SKM-1 treated with dmso at 0.1 percent for 144 hours (cell line): Measurements from ENCODE around the gene GRIPAP1.
A peak's percentile ranks its signal among the peaks of the same experiment; 100 is the strongest.
"Not testable (repeated sequence)": the region's sequence is repeated elsewhere in the genome, so short reads cannot be mapped to it uniquely, and the experiment has no call there.

Experiments used
- DNase-seq: peaks from one replicate; lab custom pipeline; 2025; ENCODE audit not compliant: unreplicated experiment; lab: John Stamatoyannopoulos, UW

The GRIPAP1 gene

DNA sequence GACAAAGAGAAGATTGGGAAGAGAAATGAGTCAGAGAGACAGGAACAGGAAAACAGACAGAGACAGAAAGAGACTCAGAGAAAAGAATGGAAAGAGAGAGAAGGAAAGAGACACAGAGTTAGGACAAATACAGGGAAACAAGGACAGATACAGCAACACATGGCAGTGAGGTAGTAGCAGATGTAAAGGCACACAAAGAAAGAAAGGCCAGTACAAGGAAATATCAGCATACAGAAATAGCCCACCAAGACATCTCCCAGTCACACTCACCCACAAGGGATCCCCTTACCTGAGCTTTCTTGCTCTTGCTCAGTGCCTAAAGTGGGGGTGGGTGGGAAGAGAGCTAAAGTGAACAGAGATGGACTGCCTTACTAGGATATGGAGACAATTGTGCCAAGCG lies 4.2 kb downstream of the GRIPAP1 start:
- no peak for DNase-seq

DNA sequence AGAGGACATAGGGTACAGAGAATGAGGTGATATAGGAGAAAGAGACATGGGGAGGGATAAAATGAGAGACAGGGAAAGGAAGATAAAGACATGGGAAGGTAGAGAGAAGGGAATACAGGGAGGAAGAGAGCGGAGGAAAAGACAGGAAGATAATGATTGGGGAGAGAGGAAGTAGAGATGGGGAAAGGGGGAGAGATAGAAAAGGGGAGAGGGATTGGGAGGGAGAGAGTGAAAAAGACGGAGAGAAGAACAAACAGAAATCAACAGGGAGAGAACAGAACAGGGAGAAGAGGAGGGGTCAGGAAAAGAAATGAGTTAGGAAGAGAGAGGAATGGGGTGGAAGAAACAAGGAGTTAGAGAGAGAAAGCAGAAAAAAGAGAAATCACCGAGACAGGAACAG lies 4.6 kb downstream of the GRIPAP1 start:
- DNase-seq, result no peak

DNA sequence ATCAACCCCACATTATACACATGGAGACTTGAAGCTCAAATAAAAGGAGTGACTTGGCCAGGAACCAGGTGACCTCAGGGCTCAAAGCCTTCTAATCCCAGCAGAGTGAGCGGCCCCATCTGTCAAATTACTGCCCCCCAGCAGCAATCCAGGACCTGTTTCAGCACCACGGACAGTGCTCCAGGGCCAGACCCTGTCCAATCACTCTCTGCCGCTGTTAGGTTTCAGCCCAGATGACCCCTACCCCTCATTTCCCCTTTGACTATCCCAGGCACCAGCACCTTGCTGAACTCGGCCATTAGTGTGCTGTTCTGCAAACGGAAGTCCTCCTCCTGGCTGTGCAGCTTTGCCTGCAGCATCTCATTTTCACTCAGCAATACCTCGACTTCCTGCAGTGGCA lies 5.1 kb downstream of the GRIPAP1 start:
- no peak for DNase-seq

DNA sequence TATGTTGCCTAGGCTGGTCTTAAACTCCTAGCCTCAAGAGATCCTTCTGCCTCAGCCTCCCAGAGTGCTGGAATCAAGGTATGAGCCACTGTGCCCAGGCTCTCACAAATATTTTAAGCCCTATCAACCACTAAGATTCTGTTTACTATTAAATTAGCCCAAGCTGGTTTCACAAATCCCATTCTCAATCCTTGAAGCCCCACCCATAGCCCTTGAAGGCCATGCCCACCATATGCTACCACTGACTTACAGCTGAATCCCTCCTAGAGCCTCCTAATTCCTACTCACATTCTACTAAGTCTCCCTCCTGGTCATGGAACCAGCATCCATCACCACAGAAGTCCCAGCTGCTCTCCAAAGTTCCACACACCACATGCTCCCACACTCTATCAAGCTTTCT lies 9.7 kb downstream of the GRIPAP1 start:
- no peak for DNase-seq

DNA sequence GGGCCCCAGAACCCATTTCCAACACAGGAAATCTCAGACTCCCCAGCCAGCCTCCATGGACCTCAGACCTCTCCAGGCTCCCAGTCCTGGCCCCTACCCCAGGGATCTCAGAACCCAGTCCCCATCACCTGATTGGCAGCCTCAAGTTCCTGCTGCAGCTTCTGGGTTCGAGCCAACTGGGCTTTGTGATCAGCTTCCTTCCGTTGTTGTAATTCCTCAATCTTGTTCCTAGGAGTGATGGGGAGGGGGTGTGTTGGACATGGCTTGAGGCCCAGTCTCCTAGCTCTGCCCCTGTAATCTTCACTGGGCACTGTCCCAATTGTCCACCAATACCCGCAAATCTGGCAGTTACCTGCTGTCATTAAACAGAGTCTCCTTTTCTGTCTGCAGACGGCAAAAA lies 12.6 kb downstream of the GRIPAP1 start:
- DNase-seq, result no peak

DNA sequence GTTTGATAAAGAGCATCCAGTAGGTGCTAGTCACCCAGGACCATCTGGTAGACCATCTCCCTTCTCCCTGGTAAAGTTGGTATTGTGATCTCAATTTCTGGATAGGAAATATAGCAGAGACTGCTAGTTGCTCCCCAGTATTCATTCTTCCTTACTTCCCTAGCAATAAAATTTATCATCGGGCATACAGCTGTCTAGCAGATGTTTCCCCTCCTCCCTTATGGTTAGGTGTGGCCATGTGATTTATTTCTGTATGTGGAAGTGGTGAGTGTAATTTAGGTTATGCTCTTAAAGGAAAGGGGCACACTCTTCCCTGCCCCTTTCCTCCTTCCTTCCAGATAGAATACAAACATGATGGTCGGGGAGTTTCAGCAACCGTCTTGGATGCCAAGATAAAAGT lies 18.2 kb downstream of the GRIPAP1 start:
- no peak for DNase-seq

DNA sequence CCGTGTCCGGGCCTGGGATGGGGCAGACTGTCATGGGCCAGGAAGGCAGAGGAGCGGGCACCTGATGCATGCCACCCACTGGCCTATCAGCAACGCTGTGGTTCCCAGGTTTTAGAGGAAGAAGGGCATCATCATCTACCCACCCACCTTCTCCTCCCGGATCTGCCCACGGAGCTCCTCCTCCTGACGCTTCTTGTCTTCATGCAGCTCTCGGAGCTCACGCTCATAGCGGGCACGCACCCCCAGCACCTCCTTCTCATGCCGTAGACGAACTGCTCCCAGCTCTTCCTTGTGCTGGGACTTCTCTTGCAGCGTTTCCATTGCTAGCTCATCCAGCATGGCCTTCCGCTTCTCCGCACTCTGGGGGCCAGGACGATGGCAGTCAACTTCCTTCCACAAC lies 19.0 kb downstream of the GRIPAP1 start:
- no peak for DNase-seq

DNA sequence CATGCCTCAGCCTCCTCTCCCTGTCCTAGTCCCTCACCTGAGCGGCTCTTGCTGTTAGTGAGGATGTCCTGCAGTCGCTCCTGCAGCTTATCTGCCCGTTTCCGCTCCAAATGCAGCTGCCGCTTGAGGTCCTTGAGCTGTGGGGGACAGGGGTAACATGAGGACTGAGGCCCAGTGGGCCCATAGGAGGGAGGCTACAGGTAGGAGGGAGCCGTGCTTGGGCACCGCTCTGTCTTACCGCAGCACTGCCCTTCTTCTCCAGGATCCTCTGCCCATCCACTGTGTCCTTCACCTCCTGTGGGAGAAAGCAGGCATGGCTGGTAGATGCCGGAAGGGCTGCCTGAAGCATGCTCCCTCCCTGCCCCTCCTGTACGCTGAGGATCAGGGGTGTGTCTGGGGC lies 20.9 kb downstream of the GRIPAP1 start:
- no peak for DNase-seq

DNA sequence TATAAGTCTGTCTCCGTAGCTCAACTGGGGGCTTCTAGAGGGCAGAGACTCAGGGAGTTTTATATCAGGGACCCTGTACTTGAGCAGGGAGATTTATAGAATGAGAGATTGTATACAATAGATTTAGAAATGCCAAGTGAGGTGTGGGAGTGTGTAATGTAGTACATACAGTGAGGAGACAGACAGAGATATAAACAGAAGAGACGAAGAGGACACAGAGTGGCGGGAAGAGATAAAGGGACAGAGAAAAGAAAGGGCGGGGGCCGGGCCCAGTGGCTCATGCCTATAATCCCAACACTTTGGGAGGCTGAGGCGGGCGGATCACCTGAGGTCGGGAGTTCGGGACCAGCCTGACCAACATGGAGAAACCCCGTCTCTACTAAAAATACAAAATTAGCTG lies 21.7 kb downstream of the GRIPAP1 start:
- DNase-seq, result not testable (repeated sequence)

DNA sequence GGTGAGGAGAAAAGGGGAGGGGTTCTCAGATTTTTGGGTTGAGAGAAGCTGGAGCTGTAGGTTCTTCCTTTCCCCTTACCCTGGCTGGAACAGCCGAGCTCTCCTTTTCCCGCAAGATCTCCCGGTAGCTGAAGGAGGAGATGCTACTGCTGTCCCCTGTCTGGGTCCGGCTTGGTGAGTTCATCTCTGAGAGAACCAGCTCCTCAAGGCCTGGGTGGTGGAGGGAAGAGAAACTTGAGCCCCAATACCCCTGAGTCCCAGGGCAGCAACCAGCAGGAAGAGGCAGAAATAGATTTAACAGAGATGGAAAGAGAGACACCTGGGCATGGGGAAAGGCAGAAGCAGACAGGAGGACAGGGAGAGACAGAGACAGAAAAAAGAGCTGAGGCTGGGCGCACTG lies 23.8 kb downstream of the GRIPAP1 start:
- DNase-seq, result no peak

DNA sequence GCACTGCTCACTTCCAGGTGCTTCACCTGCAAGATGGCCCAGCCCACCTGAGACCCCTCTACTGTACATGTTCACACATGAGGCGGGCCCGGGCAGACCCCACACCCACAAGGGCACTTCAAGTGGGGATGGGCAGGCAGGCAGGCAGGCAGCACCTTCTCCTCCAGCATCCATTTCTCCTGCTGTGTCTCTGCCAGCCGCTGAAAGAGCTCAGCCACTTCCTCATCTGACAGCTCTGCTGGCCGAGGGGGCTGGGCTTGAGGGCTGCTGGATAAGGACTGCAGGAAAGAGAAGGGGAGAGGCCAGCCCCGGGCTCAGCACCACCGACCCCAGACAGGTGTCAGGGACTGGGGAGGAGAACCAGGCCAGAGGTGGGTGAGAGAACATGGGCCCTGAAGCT lies 26.0 kb downstream of the GRIPAP1 start:
- peak; percentile 0 for DNase-seq

DNA sequence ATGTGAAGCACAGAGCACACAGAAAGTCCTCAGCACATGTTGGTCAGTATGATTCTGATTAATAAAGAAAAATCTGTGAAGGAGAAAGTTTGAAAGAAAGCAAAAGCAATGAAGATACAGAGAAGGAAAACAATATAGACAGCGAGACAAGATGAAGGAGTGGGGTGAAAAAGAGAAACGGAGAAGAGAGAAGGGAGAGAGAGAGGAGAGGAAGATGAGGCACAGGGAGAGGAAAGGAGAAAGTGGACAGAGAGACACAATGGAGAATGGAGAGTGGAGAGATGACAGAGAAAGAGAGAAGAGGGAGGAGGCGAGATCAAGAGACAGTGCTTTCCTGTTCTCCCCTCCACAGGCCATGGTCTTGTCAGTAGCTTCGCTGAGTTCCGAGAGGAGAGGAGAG lies 26.5 kb downstream of the GRIPAP1 start:
- no peak for DNase-seq

DNA sequence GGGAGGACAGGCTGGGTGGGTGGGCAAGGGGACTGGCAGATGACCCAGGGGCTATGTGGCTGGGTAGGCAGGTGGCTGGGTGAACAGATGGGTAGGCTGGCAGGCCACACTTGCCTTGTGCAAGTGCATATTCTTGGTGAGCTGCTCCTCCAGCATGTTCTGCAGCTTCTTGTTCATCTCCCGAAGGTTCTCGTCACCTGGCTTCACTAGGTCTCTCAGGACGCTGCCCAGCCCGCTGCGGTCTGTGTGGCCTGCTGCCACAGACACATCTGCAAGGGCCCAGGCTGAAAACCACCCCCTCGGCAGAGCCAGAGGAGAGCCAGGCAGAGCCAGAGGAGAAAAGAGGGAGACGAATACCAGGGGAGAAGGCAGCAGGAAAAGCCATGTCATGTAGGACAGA lies 27.0 kb downstream of the GRIPAP1 start:
- no peak for DNase-seq

DNA sequence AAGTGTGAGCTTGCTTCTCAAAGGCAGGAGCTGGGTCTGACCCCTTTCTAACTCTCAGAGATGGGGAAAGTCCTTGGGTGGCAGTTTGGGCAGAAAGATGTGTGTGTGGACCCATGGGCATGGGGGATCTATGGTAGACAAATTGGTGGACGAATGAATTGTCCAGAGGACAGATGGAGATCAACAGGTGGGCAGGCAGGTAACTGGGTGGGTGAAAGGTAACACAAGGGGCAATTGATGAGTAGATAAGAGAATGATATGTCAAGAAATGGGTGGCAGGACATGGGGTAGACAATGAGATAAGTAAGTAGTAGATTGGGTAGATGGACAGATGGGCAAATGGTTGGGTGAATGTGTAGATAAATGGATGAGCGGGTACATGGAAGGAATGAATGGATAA lies 27.5 kb downstream of the GRIPAP1 start:
- no peak for DNase-seq

DNA sequence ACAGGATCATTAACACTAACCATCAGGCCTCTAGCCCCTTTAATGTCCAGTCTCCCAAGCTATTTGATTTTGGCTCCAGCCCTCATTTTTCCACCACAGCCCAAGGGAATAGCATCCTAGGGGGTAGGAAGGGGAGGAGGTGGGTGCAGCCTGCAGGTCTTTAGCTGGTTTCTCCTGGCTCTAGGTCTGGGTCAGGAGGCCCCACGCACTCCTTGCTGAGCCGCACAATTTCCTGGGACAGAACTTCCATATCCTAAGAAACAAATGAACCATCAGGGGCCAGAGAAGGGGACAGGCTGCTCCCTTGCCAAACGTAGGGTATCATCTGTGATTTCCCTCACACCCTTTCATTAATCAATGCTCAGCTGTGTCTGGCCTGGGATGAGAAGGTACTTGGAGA lies 28.0 kb downstream of the GRIPAP1 start:
- DNase-seq, result no peak

DNA sequence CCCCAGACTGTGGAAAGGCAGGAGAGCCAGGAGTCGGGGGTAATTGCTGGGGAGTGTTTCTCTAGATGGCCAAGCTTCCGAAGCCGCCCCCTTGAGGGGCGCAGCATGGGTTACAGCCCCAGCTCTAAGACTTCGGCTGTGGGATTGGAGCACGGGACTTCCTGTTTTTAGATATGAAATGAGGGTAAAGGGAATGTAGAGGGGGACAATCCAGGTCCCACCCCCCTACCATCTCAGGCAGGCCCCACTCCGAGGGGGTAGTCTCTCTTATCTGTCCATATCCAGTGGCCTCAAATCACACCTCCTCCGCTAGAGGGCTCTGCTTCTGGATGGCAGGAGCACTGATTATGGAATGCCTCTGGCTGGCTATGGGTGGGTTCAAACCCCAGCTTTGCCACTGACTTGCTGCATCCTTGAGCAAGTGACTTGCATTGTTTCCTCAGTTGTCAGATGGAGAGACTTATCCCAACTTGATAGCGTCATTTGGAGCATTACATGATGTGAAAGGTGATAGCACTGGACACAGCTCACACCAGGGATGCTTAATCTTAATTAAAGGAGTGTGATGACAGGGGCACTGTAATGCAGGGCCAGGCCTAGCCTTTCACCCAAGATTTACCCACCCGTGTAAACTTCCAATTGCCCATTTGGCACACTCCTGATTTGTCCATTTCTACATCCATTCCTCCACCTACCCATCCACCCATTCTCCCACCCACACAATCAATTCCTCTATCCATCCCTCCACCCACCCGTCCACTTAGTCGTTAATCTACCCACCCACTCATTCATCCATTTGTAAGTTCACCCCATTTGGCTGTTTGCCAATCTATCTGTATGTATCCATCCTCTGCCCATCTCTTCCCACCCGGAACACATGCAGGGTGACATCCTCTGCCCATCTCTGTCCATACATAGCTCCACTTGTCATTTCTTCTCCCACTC lies 29.6 kb downstream of the GRIPAP1 start:
- peak; percentile 1 for DNase-seq

DNA sequence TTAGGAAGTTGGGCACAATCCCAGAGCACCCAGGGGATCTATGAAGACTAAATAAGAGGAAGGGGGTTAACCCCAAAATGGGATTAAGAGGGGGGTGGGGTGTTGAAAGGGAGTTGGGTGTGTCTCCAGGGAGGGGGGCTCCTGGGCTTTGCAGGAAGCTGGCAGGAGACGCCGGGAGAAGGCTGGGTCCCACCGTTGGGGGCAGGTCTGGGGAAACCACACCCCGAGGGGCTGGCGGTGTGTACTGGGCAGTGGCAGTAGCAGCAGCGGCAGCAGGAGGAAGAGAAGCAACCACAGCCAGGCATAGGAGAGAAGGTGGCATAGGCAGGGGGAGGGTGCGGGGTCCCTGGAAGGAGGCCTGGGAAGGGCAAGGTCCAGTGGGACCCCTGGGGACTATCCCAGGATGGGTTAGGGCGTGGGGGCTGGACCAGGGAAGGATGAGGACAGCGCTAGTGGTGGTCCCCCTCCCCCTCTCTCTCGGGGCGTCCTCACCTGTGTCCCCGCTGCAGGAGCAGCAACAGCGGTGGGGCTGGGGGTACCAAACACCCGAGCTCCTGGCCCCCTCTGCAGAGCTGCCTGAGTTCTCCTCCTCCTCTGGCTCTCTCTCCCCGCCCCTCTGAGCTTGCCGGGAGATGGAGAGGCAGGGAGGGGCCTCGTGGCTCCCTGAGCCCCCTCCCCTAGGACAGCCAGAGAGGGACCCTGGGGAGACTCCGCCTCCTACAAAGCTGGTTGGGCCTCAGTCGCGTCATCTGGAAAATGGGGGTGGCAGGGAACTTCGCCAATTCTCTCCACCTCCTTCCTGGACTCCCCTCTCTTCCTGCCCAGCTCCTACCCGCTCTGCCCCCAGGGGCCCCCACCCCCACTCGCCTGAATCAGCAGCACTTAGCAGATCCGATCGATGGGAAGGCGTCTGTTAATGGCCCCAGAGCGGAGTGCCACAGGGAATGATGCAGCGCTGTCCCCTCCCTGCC lies 30.5 kb downstream of the GRIPAP1 start, which contains the start of gene KCND1:
Gene KCND1 (minus strand): TSS at position 596 of the 971 bp plus-strand sequence. CDS start 1,573 bp downstream, outside the sequence.
- DNase-seq, result no peak

DNA sequence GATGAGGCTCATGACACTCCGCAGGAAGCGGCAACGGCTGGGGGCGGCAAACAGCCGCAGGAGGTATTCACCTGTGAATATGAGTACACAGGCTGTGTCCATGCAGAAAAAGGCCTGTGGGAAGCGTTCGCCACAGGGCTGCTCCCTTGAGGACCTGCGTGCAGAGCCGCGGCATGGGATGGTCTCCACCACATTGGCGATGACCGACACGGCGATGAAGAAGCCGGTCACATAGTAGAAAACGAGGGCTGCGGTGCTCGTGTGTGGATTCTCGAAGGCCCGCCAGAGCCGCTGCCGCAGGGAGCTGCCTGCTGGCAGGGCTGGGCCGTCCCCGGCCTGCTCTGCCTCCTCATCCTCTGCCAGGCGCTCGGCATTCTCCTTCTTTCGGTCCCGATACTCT lies 32.6 kb downstream of the GRIPAP1 start:
- no peak for DNase-seq

DNA sequence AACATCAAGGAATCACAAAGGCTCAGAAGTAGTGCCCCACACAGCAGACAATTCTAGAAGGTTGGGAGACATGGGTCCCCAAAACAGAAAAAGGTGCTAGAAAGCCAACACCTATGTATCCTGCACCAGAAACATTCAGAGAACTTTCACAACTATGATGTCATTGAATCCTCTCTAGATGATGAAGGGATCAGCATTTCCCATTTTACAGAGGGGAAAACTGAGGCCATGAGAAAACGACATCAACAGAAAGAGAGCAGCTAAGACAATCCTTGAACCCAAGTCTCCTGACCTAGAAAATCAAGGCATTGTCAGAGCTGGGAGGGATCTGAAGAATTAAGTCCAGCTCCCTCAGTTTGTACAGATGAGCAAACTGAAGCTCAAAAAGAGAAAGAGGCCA lies 33.7 kb downstream of the GRIPAP1 start:
- no peak for DNase-seq

DNA sequence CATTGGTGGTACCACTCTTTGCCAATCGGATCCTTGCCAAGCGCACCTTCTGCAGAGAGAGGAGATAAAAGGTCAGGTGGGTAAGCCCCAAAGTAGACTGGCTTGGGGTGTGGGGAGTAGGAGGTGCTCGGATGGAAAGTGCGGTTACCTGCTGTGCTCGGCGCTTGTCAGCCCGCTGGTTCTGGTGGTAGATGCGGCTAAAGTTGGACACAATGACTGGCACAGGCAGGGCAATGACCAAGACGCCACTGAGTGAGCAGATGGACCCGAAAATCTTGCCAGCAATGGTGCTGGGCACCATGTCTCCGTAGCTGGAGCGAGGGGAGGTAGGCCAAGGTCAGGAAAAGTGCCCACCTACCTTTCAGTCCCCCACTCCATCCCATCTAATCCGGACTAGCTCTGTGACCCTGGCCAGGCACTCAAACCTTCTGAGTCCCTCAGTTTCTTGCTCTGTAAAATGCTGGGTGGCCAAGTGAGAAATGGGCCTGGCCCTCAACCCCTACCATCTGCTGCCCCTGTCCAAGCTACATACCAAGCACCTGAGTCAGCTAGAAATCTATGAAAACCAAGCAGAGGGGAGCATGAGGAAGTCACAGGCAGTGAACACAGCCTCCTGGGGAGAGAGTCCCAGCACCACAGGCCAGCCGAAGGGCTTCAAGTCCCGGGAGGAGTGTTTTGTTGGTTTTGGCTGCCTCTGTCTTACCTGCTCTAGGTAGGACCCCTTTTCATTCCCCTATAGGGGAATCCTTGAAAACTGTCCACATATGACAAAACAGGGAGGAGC lies 35.1 kb downstream of the GRIPAP1 start:
- no peak for DNase-seq

DNA sequence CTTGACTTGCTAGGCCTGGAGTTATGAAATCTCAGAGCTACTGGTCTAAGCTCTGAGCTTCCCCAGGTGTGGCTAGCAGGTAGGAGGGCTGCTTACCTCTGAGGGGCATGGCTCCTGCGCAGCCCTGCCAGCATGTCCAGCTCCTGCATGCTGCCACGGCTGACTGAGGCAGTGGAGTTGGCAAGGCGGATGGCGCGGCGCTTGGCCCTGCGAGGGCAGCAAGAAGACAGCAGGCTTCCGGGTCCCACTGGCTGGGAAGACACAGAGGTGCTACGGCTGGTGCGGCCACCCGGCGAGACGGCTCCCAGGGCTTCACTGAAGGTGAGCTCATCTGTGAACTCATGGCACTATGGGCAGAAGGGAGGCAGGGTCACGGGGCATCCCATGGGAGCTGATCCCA lies 36.1 kb downstream of the GRIPAP1 start:
- DNase-seq, result no peak
